ENCODE data around the gene CTXND1. TPM values are rescaled to one million over a fixed set of nuclear protein-coding genes. Genes with fewer than 3 reads are reported as not detected.

CTXND1 gene
- total and polyA plus RNA-seq, 2 donors (not counting 1 experiment from before 2014, with no cell fraction given): under 0.01 to 0.01 TPM

DNA sequence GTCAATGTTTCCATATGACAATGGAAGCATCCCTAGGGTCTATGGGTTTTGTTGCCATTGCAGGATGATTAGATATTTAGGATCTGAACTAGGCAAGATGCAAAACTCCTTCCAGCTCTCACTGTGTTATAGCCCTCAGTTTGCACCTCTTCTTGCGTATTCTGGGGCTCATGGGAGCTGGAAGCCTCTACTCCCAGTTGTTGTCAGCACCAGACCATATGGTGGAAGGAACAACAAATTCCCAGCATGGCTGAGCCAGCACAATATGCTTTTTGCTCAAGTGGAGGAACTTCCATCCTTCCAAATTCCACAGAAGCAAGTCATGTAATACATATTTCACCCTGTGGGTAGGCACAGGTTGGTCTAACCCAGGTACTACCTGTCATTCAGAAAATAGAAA is 18.5 kb upstream of the CTXND1 start:
- no peak overlapping the region for H3K9ac ChIP-seq (ENCODE audit: insufficient read depth, low read length)
- no peak overlapping the region for H2AFZ ChIP-seq (ENCODE audit: low read length)
- no peaks in the 10 kb centered on the region for H3K4me1 ChIP-seq (ENCODE audit: control insufficient read depth, extremely low read depth, insufficient read depth, low read length)
- H4K20me1 ChIP-seq (ENCODE audit: control insufficient read depth, extremely low read depth, insufficient read depth, low read length): no peaks in the 10 kb centered on the region
- H3K4me2 ChIP-seq (ENCODE audit: extremely low read depth, insufficient read depth, low read length): no peak overlapping the region
- no peak overlapping the region for H3K27ac ChIP-seq (ENCODE audit: insufficient read depth, low read length)
- H3K9me3 ChIP-seq (ENCODE audit: control insufficient read depth, insufficient read depth, low read depth, low read length): no peaks in the 10 kb centered on the region
- no peaks in the 10 kb centered on the region for H3K27me3 ChIP-seq (ENCODE audit: control insufficient read depth, insufficient read depth, low read length)
- H3K4me3 ChIP-seq (replicated peaks in 1 of 4; ENCODE audit: control extremely low read depth in 1 of 4, insufficient read depth in 1 of 4, low read depth in 3 of 4, low read length in 4 of 4): no peak overlapping the region
- no peak for TF ChIP-seq EZH2 (IDR thresholded peaks at IDR 0.05; ENCODE audit: low read length, missing control alignments)
- TF ChIP-seq, protein P1, sequence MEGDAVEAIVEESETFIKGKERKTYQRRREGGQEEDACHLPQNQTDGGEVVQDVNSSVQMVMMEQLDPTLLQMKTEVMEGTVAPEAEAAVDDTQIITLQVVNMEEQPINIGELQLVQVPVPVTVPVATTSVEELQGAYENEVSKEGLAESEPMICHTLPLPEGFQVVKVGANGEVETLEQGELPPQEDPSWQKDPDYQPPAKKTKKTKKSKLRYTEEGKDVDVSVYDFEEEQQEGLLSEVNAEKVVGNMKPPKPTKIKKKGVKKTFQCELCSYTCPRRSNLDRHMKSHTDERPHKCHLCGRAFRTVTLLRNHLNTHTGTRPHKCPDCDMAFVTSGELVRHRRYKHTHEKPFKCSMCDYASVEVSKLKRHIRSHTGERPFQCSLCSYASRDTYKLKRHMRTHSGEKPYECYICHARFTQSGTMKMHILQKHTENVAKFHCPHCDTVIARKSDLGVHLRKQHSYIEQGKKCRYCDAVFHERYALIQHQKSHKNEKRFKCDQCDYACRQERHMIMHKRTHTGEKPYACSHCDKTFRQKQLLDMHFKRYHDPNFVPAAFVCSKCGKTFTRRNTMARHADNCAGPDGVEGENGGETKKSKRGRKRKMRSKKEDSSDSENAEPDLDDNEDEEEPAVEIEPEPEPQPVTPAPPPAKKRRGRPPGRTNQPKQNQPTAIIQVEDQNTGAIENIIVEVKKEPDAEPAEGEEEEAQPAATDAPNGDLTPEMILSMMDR (conservative IDR thresholded peaks at IDR 0.05 in 1 of 2, IDR thresholded peaks at IDR 0.05 in 1 of 2; ENCODE audit: low read depth in 1 of 2, low read length in 2 of 2): no peak
- no peaks in the 10 kb centered on the region for H3K36me3 ChIP-seq (ENCODE audit: control insufficient read depth, insufficient read depth, low read length)
- H3K79me2 ChIP-seq (ENCODE audit: control insufficient read depth, insufficient read depth, low read length): no peaks in the 10 kb centered on the region
- DNase-seq (ENCODE audit: low read depth in 2 of 2): no peak

DNA sequence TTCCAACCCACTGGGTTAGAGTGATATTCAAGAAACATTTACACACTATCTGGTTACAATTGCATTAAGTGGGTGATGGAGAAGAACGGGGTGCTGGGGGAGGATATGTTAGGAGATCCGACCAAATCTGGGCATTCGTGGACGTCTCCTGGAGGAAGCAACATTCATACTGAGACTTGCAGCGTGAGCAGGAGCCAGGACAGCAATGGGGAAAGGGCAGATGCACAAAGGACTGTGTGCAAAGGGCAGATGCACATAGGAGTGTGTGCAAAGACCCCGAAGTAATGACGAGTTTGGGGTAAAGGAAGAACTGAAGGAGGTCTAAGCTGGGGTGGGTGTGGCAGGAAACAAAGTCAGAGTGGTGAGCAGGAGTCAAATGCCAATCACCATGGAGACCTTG is 16.1 kb upstream of the CTXND1 start:
- no peak for DNase-seq (ENCODE audit: low read depth in 2 of 2)
- Histone ChIP-seq H3K4me1 (ENCODE audit: control insufficient read depth, extremely low read depth, insufficient read depth, low read length) (no peaks in the 10 kb centered on the region), H3K9me3 (ENCODE audit: control insufficient read depth, insufficient read depth, low read depth, low read length) (no peaks in the 10 kb centered on the region)

DNA sequence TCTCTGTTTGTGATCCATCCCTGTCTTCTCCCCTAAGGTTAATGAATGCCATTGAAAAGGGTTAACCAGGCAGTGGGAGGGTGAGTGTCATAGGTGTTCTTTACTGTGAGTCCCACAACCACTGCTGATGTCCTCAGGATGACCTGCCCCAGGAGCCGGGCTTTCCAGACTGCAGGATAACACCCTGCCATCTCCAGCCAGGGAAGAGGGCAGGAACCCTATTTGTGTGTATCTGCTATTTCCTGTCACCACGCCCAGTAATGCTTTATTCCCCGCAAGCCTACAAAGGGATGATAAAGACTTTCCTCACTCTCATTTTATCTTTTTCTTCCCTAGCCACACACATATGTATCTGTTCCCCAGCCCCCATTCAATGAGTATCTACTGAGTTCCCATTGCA is 15.6 kb upstream of the CTXND1 start:
- Histone ChIP-seq H2AFZ (ENCODE audit: low read length) (no peak overlapping the region), H3K36me3 (ENCODE audit: control insufficient read depth, insufficient read depth, low read length) (no peaks in the 10 kb centered on the region), H4K20me1 (ENCODE audit: control insufficient read depth, extremely low read depth, insufficient read depth, low read length) (no peaks in the 10 kb centered on the region), H3K9me3 (ENCODE audit: control insufficient read depth, insufficient read depth, low read depth, low read length) (no peaks in the 10 kb centered on the region), H3K9ac (ENCODE audit: insufficient read depth, low read length) (no peak overlapping the region), H3K4me2 (ENCODE audit: extremely low read depth, insufficient read depth, low read length) (no peak overlapping the region), H3K4me3 (replicated peaks in 1 of 4; ENCODE audit: control extremely low read depth in 1 of 4, insufficient read depth in 1 of 4, low read depth in 3 of 4, low read length in 4 of 4) (no peak overlapping the region), H3K27me3 (ENCODE audit: control insufficient read depth, insufficient read depth, low read length) (no peaks in the 10 kb centered on the region), H3K27ac (ENCODE audit: insufficient read depth, low read length) (no peak overlapping the region), H3K4me1 (ENCODE audit: control insufficient read depth, extremely low read depth, insufficient read depth, low read length) (no peaks in the 10 kb centered on the region), H3K79me2 (ENCODE audit: control insufficient read depth, insufficient read depth, low read length) (no peaks in the 10 kb centered on the region)
- TF ChIP-seq, protein P1 (conservative IDR thresholded peaks at IDR 0.05 in 1 of 2, IDR thresholded peaks at IDR 0.05 in 1 of 2; ENCODE audit: low read depth in 1 of 2, low read length in 2 of 2): no peak
- TF ChIP-seq EZH2 (IDR thresholded peaks at IDR 0.05; ENCODE audit: low read length, missing control alignments): no peak
- DNase-seq (ENCODE audit: low read depth in 2 of 2): no peak

More for the DNA sequence above, 16.1 kb upstream of the CTXND1 start:
- Histone ChIP-seq H3K36me3 (ENCODE audit: control insufficient read depth, insufficient read depth, low read length) (no peaks in the 10 kb centered on the region), H3K9ac (ENCODE audit: insufficient read depth, low read length) (no peak overlapping the region), H3K27me3 (ENCODE audit: control insufficient read depth, insufficient read depth, low read length) (no peaks in the 10 kb centered on the region), H3K4me2 (ENCODE audit: extremely low read depth, insufficient read depth, low read length) (no peak overlapping the region), H3K79me2 (ENCODE audit: control insufficient read depth, insufficient read depth, low read length) (no peaks in the 10 kb centered on the region), H2AFZ (ENCODE audit: low read length) (no peak overlapping the region), H3K4me3 (replicated peaks in 1 of 4; ENCODE audit: control extremely low read depth in 1 of 4, insufficient read depth in 1 of 4, low read depth in 3 of 4, low read length in 4 of 4) (no peak overlapping the region), H4K20me1 (ENCODE audit: control insufficient read depth, extremely low read depth, insufficient read depth, low read length) (no peaks in the 10 kb centered on the region), H3K27ac (ENCODE audit: insufficient read depth, low read length) (no peak overlapping the region)
- no peak for TF ChIP-seq EZH2 (IDR thresholded peaks at IDR 0.05; ENCODE audit: low read length, missing control alignments)
- TF ChIP-seq, protein P1 (conservative IDR thresholded peaks at IDR 0.05 in 1 of 2, IDR thresholded peaks at IDR 0.05 in 1 of 2; ENCODE audit: low read depth in 1 of 2, low read length in 2 of 2): no peak

Measured in fibroblast of lung (primary cell).